ENCODE data around the gene DUS2. TPM values are rescaled to one million over a fixed set of nuclear protein-coding genes. Genes with fewer than 3 reads are reported as not detected.

The DUS2 gene
- total RNA-seq, 1 experiment from 2014 or later, result 23.7 TPM

GRCh38 chr16:68046106-68046505, 23.0 kb downstream of the DUS2 start:
- H3K9ac ChIP-seq (ENCODE audit: low read length), result no peak overlapping the region
- H3K4me3 ChIP-seq (ENCODE audit: low read length), result no peak overlapping the region
- DNase-seq, result no peak
- no peak overlapping the region for H3K27ac ChIP-seq (ENCODE audit: low read length)
- peaks cover 19% of the 10 kb centered on the region for H3K4me1 ChIP-seq (ENCODE audit: low read length)
- H3K27me3 ChIP-seq (ENCODE audit: low read length), result no peaks in the 10 kb centered on the region
- no peak overlapping the region for H3K4me2 ChIP-seq (ENCODE audit: low read depth, low read length, poor library complexity, severe bottlenecking)
- peaks cover 13% of the 10 kb centered on the region; the same call in 1 of the 2 replicates for H3K36me3 ChIP-seq (ENCODE audit: insufficient read depth, low read length)
- peaks cover 62% of the 10 kb centered on the region for H3K79me2 ChIP-seq (ENCODE audit: low read length)
- H3K9me2 ChIP-seq (replicated peaks; ENCODE audit: insufficient read depth, low read length), result no peaks in the 10 kb centered on the region
- H4K20me1 ChIP-seq (ENCODE audit: insufficient read depth, low read depth, low read length), result peaks cover 4% of the 10 kb centered on the region
- H2AFZ ChIP-seq (ENCODE audit: low read length), result no peak overlapping the region
- no peaks in the 10 kb centered on the region for H3K9me3 ChIP-seq (ENCODE audit: low read length)

- Histone ChIP-seq H3K9ac (ENCODE audit: low read length) (no peak overlapping the region), H3K9me2 (replicated peaks; ENCODE audit: insufficient read depth, low read length) (no peaks in the 10 kb centered on the region), H3K79me2 (ENCODE audit: low read length) (peaks cover 48% of the 10 kb centered on the region), H3K36me3 (ENCODE audit: insufficient read depth, low read length) (peaks cover 13% of the 10 kb centered on the region; the same call in 1 of the 2 replicates), H3K27ac (ENCODE audit: low read length) (no peak overlapping the region), H2AFZ (ENCODE audit: low read length) (no peak overlapping the region), H3K4me3 (ENCODE audit: low read length) (no peak overlapping the region), H3K4me1 (ENCODE audit: low read length) (peaks cover 19% of the 10 kb centered on the region), H4K20me1 (ENCODE audit: insufficient read depth, low read depth, low read length) (peaks cover 4% of the 10 kb centered on the region), H3K9me3 (ENCODE audit: low read length) (no peaks in the 10 kb centered on the region), H3K27me3 (ENCODE audit: low read length) (no peaks in the 10 kb centered on the region), H3K4me2 (ENCODE audit: low read depth, low read length, poor library complexity, severe bottlenecking) (no peak overlapping the region)
- no peak for DNase-seq
Measured at GRCh38 chr16:68047987-68048386, 24.9 kb downstream of the DUS2 start.

- no peak overlapping the region for H2AFZ ChIP-seq (ENCODE audit: low read length)
- peaks cover 13% of the 10 kb centered on the region; the same call in 1 of the 2 replicates for H3K36me3 ChIP-seq (ENCODE audit: insufficient read depth, low read length)
- no peaks in the 10 kb centered on the region for H3K9me2 ChIP-seq (replicated peaks; ENCODE audit: insufficient read depth, low read length)
- H3K27me3 ChIP-seq (ENCODE audit: low read length), result no peaks in the 10 kb centered on the region
- H4K20me1 ChIP-seq (ENCODE audit: insufficient read depth, low read depth, low read length), result peaks cover 4% of the 10 kb centered on the region
- no peak overlapping the region for H3K4me3 ChIP-seq (ENCODE audit: low read length)
- H3K4me2 ChIP-seq (ENCODE audit: low read depth, low read length, poor library complexity, severe bottlenecking), result no peak overlapping the region
- 0 out of 2 replicates have a peak overlapping the region, but pooled peaks have one; percentile 3 for H3K27ac ChIP-seq (ENCODE audit: low read length)
- H3K4me1 ChIP-seq (ENCODE audit: low read length), result peaks cover 19% of the 10 kb centered on the region
- H3K9ac ChIP-seq (ENCODE audit: low read length), result peak overlapping the region; percentile 16; the same call in 1 of the 2 replicates
- H3K9me3 ChIP-seq (ENCODE audit: low read length), result no peaks in the 10 kb centered on the region
- DNase-seq, result peak; percentile 73
- peaks cover 36% of the 10 kb centered on the region for H3K79me2 ChIP-seq (ENCODE audit: low read length)
Measured at GRCh38 chr16:68049449-68049848, 26.4 kb downstream of the DUS2 start.

DNA sequence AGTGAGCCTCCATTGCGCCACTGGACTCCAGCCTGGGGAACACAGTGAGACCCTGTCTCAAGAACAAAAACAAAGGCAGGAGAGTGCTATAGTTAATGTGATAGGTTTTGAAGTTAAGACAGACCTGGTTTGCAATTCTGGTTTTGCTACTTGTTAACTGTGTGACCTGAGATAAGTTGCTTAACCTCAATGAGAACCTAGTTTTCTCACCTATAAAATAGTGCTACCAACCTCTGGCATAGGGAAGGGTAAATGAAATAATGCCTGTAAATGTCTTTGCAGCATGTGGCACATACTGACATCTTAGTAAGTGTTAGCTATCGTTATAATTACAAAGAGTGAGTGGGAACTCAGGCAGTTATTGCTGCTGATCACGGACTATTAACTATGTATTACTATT, 32.3 kb downstream of the DUS2 start:
- Histone ChIP-seq H3K27me3 (ENCODE audit: low read length) (no peaks in the 10 kb centered on the region), H3K9me3 (ENCODE audit: low read length) (no peaks in the 10 kb centered on the region), H3K36me3 (ENCODE audit: insufficient read depth, low read length) (peaks cover 36% of the 10 kb centered on the region), H3K4me1 (ENCODE audit: low read length) (no peaks in the 10 kb centered on the region), H3K27ac (ENCODE audit: low read length) (no peak overlapping the region), H3K79me2 (ENCODE audit: low read length) (0 out of 2 replicates have a peak, but pooled peaks cover 2% of the 10 kb centered on the region), H3K9me2 (replicated peaks; ENCODE audit: insufficient read depth, low read length) (no peaks in the 10 kb centered on the region), H3K4me3 (ENCODE audit: low read length) (no peak overlapping the region), H3K4me2 (ENCODE audit: low read depth, low read length, poor library complexity, severe bottlenecking) (no peak overlapping the region), H3K9ac (ENCODE audit: low read length) (no peak overlapping the region), H2AFZ (ENCODE audit: low read length) (no peak overlapping the region), H4K20me1 (ENCODE audit: insufficient read depth, low read depth, low read length) (no peaks in the 10 kb centered on the region; the same call in 1 of the 2 replicates)
- DNase-seq, result no peak

DNA sequence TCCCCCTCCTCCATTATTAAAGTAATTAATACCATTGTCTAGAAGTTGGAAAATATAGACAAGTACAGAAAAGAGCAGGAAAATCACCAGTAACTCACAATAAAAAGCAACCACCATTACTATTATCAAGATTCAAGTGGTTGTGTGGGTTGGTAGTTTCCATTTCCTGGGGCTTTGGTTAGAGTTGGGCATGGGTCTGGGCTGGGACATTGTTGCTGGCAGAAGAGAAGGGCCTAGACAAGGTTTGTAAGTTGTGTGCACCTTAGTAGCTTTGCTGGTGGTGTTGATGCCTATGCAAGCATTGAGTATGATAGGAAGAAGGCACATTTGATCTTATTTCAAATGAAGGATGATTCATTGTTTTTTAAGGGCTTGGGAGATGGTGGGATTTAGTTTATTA, 36.7 kb downstream of the DUS2 start:
- H4K20me1 ChIP-seq (ENCODE audit: insufficient read depth, low read depth, low read length), result no peaks in the 10 kb centered on the region
- H3K4me3 ChIP-seq (ENCODE audit: low read length), result no peak overlapping the region
- H3K4me1 ChIP-seq (ENCODE audit: low read length), result peaks cover 12% of the 10 kb centered on the region
- no peak for DNase-seq
- H3K9ac ChIP-seq (ENCODE audit: low read length), result no peak overlapping the region
- H3K79me2 ChIP-seq (ENCODE audit: low read length), result no peaks in the 10 kb centered on the region
- no peaks in the 10 kb centered on the region for H3K9me3 ChIP-seq (ENCODE audit: low read length)
- no peaks in the 10 kb centered on the region for H3K27me3 ChIP-seq (ENCODE audit: low read length)
- H3K4me2 ChIP-seq (ENCODE audit: low read depth, low read length, poor library complexity, severe bottlenecking), result no peak overlapping the region
- no peak overlapping the region for H3K27ac ChIP-seq (ENCODE audit: low read length)
- no peak overlapping the region for H2AFZ ChIP-seq (ENCODE audit: low read length)
- H3K36me3 ChIP-seq (ENCODE audit: insufficient read depth, low read length), result peaks cover 29% of the 10 kb centered on the region
- no peaks in the 10 kb centered on the region for H3K9me2 ChIP-seq (replicated peaks; ENCODE audit: insufficient read depth, low read length)

- H3K4me2 ChIP-seq (ENCODE audit: low read depth, low read length, poor library complexity, severe bottlenecking), result no peak overlapping the region
- peak overlapping the region; percentile 40; the same call in 1 of the 2 replicates for H3K9ac ChIP-seq (ENCODE audit: low read length)
- H3K36me3 ChIP-seq (ENCODE audit: insufficient read depth, low read length), result peaks cover 24% of the 10 kb centered on the region
- no peaks in the 10 kb centered on the region for H3K27me3 ChIP-seq (ENCODE audit: low read length)
- H3K9me2 ChIP-seq (replicated peaks; ENCODE audit: insufficient read depth, low read length), result no peaks in the 10 kb centered on the region
- H3K79me2 ChIP-seq (ENCODE audit: low read length), result no peaks in the 10 kb centered on the region
- peaks cover 12% of the 10 kb centered on the region for H3K4me1 ChIP-seq (ENCODE audit: low read length)
- DNase-seq, result no peak
- H3K27ac ChIP-seq (ENCODE audit: low read length), result peak overlapping the region; percentile 75
- H3K9me3 ChIP-seq (ENCODE audit: low read length), result no peaks in the 10 kb centered on the region
- H4K20me1 ChIP-seq (ENCODE audit: insufficient read depth, low read depth, low read length), result no peaks in the 10 kb centered on the region
- H2AFZ ChIP-seq (ENCODE audit: low read length), result no peak overlapping the region
- no peak overlapping the region for H3K4me3 ChIP-seq (ENCODE audit: low read length)
Measured at GRCh38 chr16:68061396-68061795, 38.3 kb downstream of the DUS2 start.

GRCh38 chr16:68062910-68063393, 39.9 kb downstream of the DUS2 start:
- H3K4me3 ChIP-seq (ENCODE audit: low read length), result no peak overlapping the region
- DNase-seq, result no peak

DNA sequence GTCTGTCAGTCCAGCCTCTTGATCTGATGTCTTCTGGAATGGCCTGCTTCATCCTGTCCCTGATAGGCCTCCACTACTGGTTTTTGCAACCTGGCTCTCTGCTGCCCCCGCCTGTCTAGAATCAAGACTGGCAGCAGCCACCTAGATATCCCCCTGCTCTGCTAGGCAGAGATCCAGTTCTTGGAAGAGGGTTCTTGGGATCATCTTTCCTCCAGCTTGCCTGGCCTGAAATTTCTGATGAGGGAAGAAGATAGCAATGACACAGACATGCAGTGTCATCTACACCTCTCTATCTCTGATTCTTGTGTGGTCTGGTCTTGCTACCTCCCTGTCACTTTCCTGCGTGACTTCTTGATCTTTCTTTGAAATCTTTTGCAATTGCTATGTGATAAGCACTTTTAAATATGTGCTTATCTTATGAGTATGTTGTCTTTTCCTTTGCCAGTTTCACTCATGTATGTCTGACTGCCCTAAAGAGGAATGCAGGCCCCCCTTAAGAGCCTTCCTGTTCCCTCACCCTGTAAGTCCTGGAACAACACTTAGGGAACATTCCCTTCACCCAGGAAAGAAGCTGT, 41.8 kb downstream of the DUS2 start:
- H2AFZ ChIP-seq (ENCODE audit: low read length), result no peak overlapping the region
- no peaks in the 10 kb centered on the region for H3K79me2 ChIP-seq (ENCODE audit: low read length)
- no peak overlapping the region for H3K4me3 ChIP-seq (ENCODE audit: low read length)
- peaks cover 12% of the 10 kb centered on the region for H3K4me1 ChIP-seq (ENCODE audit: low read length)
- H3K9ac ChIP-seq (ENCODE audit: low read length), result no peak overlapping the region
- H3K27me3 ChIP-seq (ENCODE audit: low read length), result no peaks in the 10 kb centered on the region
- H3K9me2 ChIP-seq (replicated peaks; ENCODE audit: insufficient read depth, low read length), result no peaks in the 10 kb centered on the region
- H3K9me3 ChIP-seq (ENCODE audit: low read length), result no peaks in the 10 kb centered on the region
- no peak overlapping the region for H3K27ac ChIP-seq (ENCODE audit: low read length)
- no peak overlapping the region for H3K4me2 ChIP-seq (ENCODE audit: low read depth, low read length, poor library complexity, severe bottlenecking)
- no peaks in the 10 kb centered on the region for H4K20me1 ChIP-seq (ENCODE audit: insufficient read depth, low read depth, low read length)
- H3K36me3 ChIP-seq (ENCODE audit: insufficient read depth, low read length), result peaks cover 10% of the 10 kb centered on the region; the same call in 1 of the 2 replicates
- DNase-seq, result peak; percentile 85

More at GRCh38 chr16:68062910-68063393, 39.9 kb downstream of the DUS2 start:
- Histone ChIP-seq H2AFZ (ENCODE audit: low read length) (no peak overlapping the region), H3K79me2 (ENCODE audit: low read length) (no peaks in the 10 kb centered on the region), H3K36me3 (ENCODE audit: insufficient read depth, low read length) (peaks cover 19% of the 10 kb centered on the region; the same call in 1 of the 2 replicates), H3K27me3 (ENCODE audit: low read length) (no peaks in the 10 kb centered on the region), H3K9me3 (ENCODE audit: low read length) (no peaks in the 10 kb centered on the region), H3K27ac (ENCODE audit: low read length) (no peak overlapping the region), H3K4me2 (ENCODE audit: low read depth, low read length, poor library complexity, severe bottlenecking) (no peak overlapping the region), H3K4me1 (ENCODE audit: low read length) (peaks cover 12% of the 10 kb centered on the region), H3K9me2 (replicated peaks; ENCODE audit: insufficient read depth, low read length) (no peaks in the 10 kb centered on the region), H3K9ac (ENCODE audit: low read length) (no peak overlapping the region), H4K20me1 (ENCODE audit: insufficient read depth, low read depth, low read length) (no peaks in the 10 kb centered on the region)
